HFFc6 (cell line): ENCODE data around the gene PRF1. TPM values are rescaled to one million over a fixed set of nuclear protein-coding genes. Genes with fewer than 3 reads are reported as not detected.

ENCODE experiments used
- DNase-seq: peaks from one replicate; pipeline ENCODE4 v3.0.0-alpha.2; 2018
- H3K27ac Mint-ChIP-seq: 2 replicates; pipeline ENCODE4 v1.8.0; 2020; ENCODE audit warnings: mild to moderate bottlenecking, mixed read lengths
- H3K27me3 Mint-ChIP-seq: 2 replicates; pipeline ENCODE4 v1.8.0; 2021; ENCODE audit warnings: mild to moderate bottlenecking, moderate library complexity, mixed read lengths; ENCODE audit not compliant: insufficient read depth
- H3K36me3 Mint-ChIP-seq: 2 replicates; pipeline ENCODE4 v1.8.0; 2021; ENCODE audit warnings: low read depth, mixed read lengths
- H3K4me1 Mint-ChIP-seq: 2 replicates; pipeline ENCODE4 v1.8.0; 2020; ENCODE audit warnings: low read depth, mixed read lengths
- H3K4me3 Mint-ChIP-seq: 2 replicates; pipeline ENCODE4 v1.8.0; 2020; ENCODE audit warnings: mild to moderate bottlenecking, moderate library complexity, mixed read lengths
- H3K9me3 Mint-ChIP-seq: 2 replicates; pipeline ENCODE4 v1.8.0; 2020; ENCODE audit warnings: mild to moderate bottlenecking, mixed read lengths
- CTCF ChIP-seq: fragments of 200-600 bp; sonication (generic); IDR thresholded peaks from 2 replicates; pipeline ENCODE4 v1.5.0; 2021; ENCODE audit warnings: antibody characterized with exemption, mild to moderate bottlenecking
- long read RNA-seq: library from polyadenylated mRNA; unstranded; transcript quantifications from one replicate; pipeline ENCODE4 v2.0.0, GENCODE V29; 2019
- total RNA-seq, 6 experiments: library from RNA; stranded (reverse); fragmentation: NEBNext Ultra II Directional; extraction: Animal tissue kit (Norgen Biotek cat#: 25700); gene quantifications; 2 replicates in 1 of 6; 3 replicates in 5 of 6; pipeline ENCODE4 v1.2.3, GENCODE V29; 2021

The PRF1 gene
- total RNA-seq = not detected
- long read RNA-seq = 0 reads

- Mint-ChIP-seq H3K9me3 (no peaks in the 10 kb centered on the region), H3K4me3 (no peak within 1 kb of the TSS), H3K4me1 (no peaks in the 10 kb centered on the region), H3K27ac (no peak within 1 kb of the TSS), H3K27me3 (peaks cover 27% of the 10 kb centered on the region), H3K36me3 (no peaks in the 10 kb centered on the region)
- no peak for TF ChIP-seq CTCF
- no peak for DNase-seq
These were observed at the start of gene PRF1 for GRCh38 chr10:70602665-70603448. Gene PRF1 (minus strand): TSS chr10:70602741. CDS start chr10:70600902, 1,839 bp downstream.

GRCh38 chr10:70651661-70652060, 49.1 kb upstream of the PRF1 start:
- H3K4me1 Mint-ChIP-seq = peaks cover 52% of the 10 kb centered on the region
- H3K27ac Mint-ChIP-seq = peak overlapping the region; percentile 11; the same call in 1 of the 2 replicates
- no peaks in the 10 kb centered on the region for H3K9me3 Mint-ChIP-seq

GRCh38 chr10:70650718-70651117, 48.2 kb upstream of the PRF1 start:
- TF ChIP-seq CTCF = no peak
- H3K4me3 Mint-ChIP-seq = no peak overlapping the region
- no peaks in the 10 kb centered on the region for H3K36me3 Mint-ChIP-seq
- peaks cover 9% of the 10 kb centered on the region for H3K27me3 Mint-ChIP-seq
- H3K27ac Mint-ChIP-seq = no peak overlapping the region
- DNase-seq = no peak
- H3K4me1 Mint-ChIP-seq = peaks cover 42% of the 10 kb centered on the region
- no peaks in the 10 kb centered on the region for H3K9me3 Mint-ChIP-seq

More at GRCh38 chr10:70651661-70652060, 49.1 kb upstream of the PRF1 start:
- TF ChIP-seq CTCF = no peak
- Mint-ChIP-seq H3K27me3 (peaks cover 5% of the 10 kb centered on the region), H3K36me3 (no peaks in the 10 kb centered on the region), H3K4me3 (no peak overlapping the region)
- no peak for DNase-seq

GRCh38 chr10:70650104-70650503, 47.6 kb upstream of the PRF1 start:
- no peak for TF ChIP-seq CTCF
- H3K4me3 Mint-ChIP-seq = no peak overlapping the region

GRCh38 chr10:70649526-70649925, 47.0 kb upstream of the PRF1 start:
- Mint-ChIP-seq H3K36me3 (no peaks in the 10 kb centered on the region), H3K4me1 (peaks cover 37% of the 10 kb centered on the region), H3K4me3 (no peak overlapping the region), H3K27ac (no peak overlapping the region), H3K27me3 (peaks cover 10% of the 10 kb centered on the region), H3K9me3 (no peaks in the 10 kb centered on the region)
- DNase-seq = peak; percentile 87
- no peak for TF ChIP-seq CTCF

More at GRCh38 chr10:70650104-70650503, 47.6 kb upstream of the PRF1 start:
- Mint-ChIP-seq H3K36me3 (no peaks in the 10 kb centered on the region), H3K9me3 (no peaks in the 10 kb centered on the region), H3K27me3 (peaks cover 9% of the 10 kb centered on the region), H3K27ac (no peak overlapping the region), H3K4me1 (peaks cover 37% of the 10 kb centered on the region)
- DNase-seq = no peak
